NT2/D1 (cell line): Measurements from ENCODE around the gene KCNE2.

ENCODE experiments used
- DNase-seq: peaks from one replicate; pipeline ENCODE4 v3.0.0-alpha.2; 2011; ENCODE audit warnings: low read depth, low spot score
- H3K27me3 ChIP-seq: 2 replicates; pipeline ENCODE4 v1.6.0; 2011; ENCODE audit warnings: mild to moderate bottlenecking; ENCODE audit not compliant: insufficient read length, insufficient read depth
- H3K36me3 ChIP-seq: 2 replicates; pipeline ENCODE4 v1.6.1; 2011; ENCODE audit warnings: mild to moderate bottlenecking, low read length, mixed read lengths; ENCODE audit not compliant: insufficient read depth, insufficient read length
- H3K4me1 ChIP-seq: 2 replicates; pipeline ENCODE4 v1.5.1; 2011; ENCODE audit not compliant: insufficient read depth, insufficient read length
- H3K4me3 ChIP-seq: 2 replicates; pipeline ENCODE4 v1.5.1; 2011; ENCODE audit warnings: low read depth; ENCODE audit not compliant: insufficient read length
- H3K9ac ChIP-seq: 2 replicates; pipeline ENCODE4 v1.6.0; 2011; ENCODE audit warnings: low read depth; ENCODE audit not compliant: insufficient read length
- H3K9me3 ChIP-seq: 2 replicates; pipeline ENCODE4 v1.5.1; 2011; ENCODE audit warnings: mild to moderate bottlenecking, low read length; ENCODE audit not compliant: insufficient read depth
- SUZ12 ChIP-seq: IDR thresholded peaks from 2 replicates; pipeline ENCODE4 v1.6.1; 2011; ENCODE audit not compliant: insufficient read length, insufficient read depth; ENCODE audit errors: extremely low read depth
- YY1 ChIP-seq: IDR thresholded peaks from 2 replicates; pipeline ENCODE4 v1.6.1; 2011; ENCODE audit not compliant: insufficient read length, insufficient read depth
- ZNF274 ChIP-seq: IDR thresholded peaks from 2 replicates; pipeline ENCODE4 v1.6.1; 2011; ENCODE audit warnings: mild to moderate bottlenecking, low read depth, low read length

The KCNE2 gene, protein sequence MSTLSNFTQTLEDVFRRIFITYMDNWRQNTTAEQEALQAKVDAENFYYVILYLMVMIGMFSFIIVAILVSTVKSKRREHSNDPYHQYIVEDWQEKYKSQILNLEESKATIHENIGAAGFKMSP

DNA sequence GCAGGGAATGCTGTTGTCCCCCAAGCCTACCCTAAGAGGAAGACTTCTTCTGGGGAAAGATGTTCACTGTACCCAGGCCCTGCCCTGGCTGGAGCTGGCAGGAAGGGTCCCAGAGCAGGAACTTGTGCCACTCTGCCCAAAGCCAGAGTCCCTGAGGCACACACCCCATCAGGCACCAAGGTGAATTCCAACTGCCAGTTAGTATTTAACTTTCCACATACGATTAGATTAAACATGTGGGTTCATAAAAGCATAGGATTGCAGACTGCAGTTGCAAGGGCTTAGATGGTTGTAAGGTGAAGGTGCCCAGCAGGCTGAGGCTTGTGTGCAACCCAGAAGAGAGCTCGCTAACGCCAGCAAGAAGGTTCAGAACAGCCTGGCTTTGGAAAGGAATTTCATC, at the start of gene KCNE2:
TSS of gene KCNE2 (plus strand) at position 274 of the 400 bp plus-strand sequence. CDS start 6,473 bp downstream, outside the sequence.
- H3K4me3 ChIP-seq, result no peak within 1 kb of the TSS
- no peak within 1 kb of the TSS for H3K9ac ChIP-seq
- no peak for DNase-seq
- TF ChIP-seq YY1 (no peak), SUZ12 (no peak), ZNF274 (no peak)
- H3K36me3 ChIP-seq, result no peaks in the 10 kb centered on the region
- no peaks in the 10 kb centered on the region for H3K27me3 ChIP-seq
- H3K9me3 ChIP-seq, result 0 out of 2 replicates have a peak, but pooled peaks cover 3% of the 10 kb centered on the region
- no peaks in the 10 kb centered on the region for H3K4me1 ChIP-seq

DNA sequence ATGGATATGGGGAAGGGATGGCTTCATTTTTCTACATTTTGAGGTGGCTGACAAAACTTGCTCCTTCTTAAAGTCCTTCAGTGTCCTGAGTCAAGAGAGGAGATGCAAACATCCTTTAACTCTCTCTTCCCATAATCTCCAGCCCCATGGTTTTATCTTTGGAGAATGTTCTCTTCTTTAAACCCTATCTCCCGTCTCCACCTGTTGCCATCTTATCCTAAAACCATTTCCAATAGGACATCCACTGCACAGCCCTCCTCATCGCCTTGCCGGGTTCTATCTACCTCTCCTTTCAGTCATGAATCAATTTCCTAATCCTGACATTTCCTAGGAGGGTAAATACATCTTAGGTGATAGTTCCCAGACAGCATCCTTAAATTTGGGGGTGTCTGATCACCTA, 44.2 kb upstream of the KCNE2 start:
- no peak for DNase-seq
- no peak for TF ChIP-seq YY1
- TF ChIP-seq SUZ12, result no peak
- TF ChIP-seq ZNF274, result no peak
- H3K4me3 ChIP-seq, result no peak overlapping the region
- H3K9ac ChIP-seq, result no peak overlapping the region
- H3K36me3 ChIP-seq, result no peaks in the 10 kb centered on the region
- H3K27me3 ChIP-seq, result no peaks in the 10 kb centered on the region
- H3K9me3 ChIP-seq, result peaks cover 7% of the 10 kb centered on the region; the same call in 1 of the 2 replicates
- no peaks in the 10 kb centered on the region for H3K4me1 ChIP-seq

DNA sequence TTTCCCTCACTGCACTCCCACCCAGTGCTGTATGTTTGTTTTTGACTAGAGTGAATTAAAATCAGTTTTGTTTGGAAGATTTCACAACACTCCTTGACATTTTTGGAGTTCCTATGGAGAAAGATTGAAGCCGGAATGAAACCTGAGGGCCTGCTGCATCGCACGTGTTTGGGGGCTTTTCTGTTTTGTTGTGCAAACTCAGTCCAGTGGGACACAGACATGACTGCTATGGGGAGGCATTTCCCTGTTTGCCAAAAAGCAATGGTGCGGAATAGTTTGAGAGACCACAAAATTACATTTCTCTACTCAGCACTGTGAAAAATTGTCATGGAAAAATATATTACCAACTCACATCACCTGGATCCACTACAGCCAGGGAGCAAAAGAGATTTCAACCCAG, 43.8 kb upstream of the KCNE2 start:
- no peaks in the 10 kb centered on the region for H3K36me3 ChIP-seq
- no peaks in the 10 kb centered on the region for H3K27me3 ChIP-seq
- no peaks in the 10 kb centered on the region for H3K4me1 ChIP-seq
- no peak overlapping the region for H3K9ac ChIP-seq
- TF ChIP-seq YY1 (no peak), SUZ12 (no peak), ZNF274 (no peak)
- H3K9me3 ChIP-seq, result peaks cover 7% of the 10 kb centered on the region; the same call in 1 of the 2 replicates
- no peak for DNase-seq
- H3K4me3 ChIP-seq, result no peak overlapping the region

DNA sequence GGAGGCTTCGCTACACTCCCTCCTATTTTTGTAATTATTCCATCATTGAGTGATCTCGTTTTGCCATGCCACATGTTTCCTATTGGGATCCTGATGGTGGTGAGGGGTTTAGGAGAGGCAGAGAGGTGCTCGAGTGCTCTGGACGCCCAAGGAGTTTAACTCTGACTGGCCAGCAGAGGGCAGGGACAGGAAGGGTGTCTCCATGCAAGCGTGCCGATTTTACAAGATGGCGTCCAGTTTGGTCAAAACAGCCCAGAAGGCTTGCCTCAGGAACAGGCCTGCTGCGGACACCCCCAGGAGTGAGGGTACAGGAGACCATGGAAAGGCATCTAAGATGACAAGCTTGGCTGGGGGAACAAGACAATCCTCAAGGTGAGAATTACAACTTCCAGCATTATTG, 33.8 kb upstream of the KCNE2 start:
- peaks cover 3% of the 10 kb centered on the region for H3K4me1 ChIP-seq
- no peak for TF ChIP-seq SUZ12
- TF ChIP-seq ZNF274, result no peak
- TF ChIP-seq YY1, result no peak
- H3K36me3 ChIP-seq, result no peaks in the 10 kb centered on the region
- no peak overlapping the region for H3K4me3 ChIP-seq
- no peak for DNase-seq
- no peaks in the 10 kb centered on the region for H3K27me3 ChIP-seq
- H3K9ac ChIP-seq, result no peak overlapping the region
- peaks cover 11% of the 10 kb centered on the region; the same call in 1 of the 2 replicates for H3K9me3 ChIP-seq

DNA sequence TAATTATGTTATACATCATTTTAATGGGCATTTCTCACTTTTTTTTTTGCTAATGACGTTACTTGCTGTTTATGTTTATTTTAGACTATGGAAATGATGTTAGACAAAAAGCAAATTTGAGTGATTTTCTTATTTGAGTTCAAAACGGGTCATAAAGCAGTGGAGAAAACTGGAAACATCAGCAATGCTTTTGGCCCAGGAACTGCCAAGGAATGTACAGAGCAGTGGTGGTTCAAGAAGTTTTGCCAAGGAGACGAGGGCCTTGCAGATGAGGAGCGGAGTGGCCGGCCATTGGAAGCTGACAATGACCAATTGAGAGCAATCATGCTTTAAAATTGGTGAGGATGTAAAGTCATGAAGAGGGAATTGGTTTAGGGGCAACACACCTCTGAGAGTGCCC, 32.1 kb upstream of the KCNE2 start:
- TF ChIP-seq ZNF274 (no peak), YY1 (no peak), SUZ12 (no peak)
- no peak overlapping the region for H3K4me3 ChIP-seq

DNA sequence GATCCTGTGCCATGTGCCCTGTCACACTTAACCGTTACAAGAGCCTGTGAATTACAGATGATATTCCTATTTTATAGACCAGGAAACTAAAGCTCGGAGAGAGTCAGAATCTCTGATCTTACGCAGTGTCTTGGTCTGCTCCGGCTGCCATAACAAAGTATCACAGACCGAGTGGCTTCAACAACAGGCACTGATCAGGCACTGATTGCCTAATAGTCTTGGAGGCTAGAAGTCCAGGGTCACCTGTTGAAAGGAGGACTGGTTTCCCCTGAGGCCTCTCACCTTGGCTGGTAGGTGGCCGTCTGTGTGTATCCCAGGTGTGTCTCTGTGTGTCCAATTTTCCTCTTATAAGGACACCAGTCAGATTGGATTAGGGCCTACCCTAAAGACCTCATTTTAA, 31.5 kb upstream of the KCNE2 start:
- no peak for DNase-seq
- TF ChIP-seq YY1, result no peak
- TF ChIP-seq SUZ12, result no peak
- TF ChIP-seq ZNF274, result no peak
- Histone ChIP-seq H3K4me3 (no peak overlapping the region), H3K9ac (no peak overlapping the region), H3K4me1 (peaks cover 3% of the 10 kb centered on the region), H3K27me3 (no peaks in the 10 kb centered on the region), H3K36me3 (no peaks in the 10 kb centered on the region), H3K9me3 (peaks cover 11% of the 10 kb centered on the region; the same call in 1 of the 2 replicates)

More for the DNA sequence above, 32.1 kb upstream of the KCNE2 start:
- DNase-seq, result no peak
- H3K4me1 ChIP-seq, result peaks cover 3% of the 10 kb centered on the region
- H3K27me3 ChIP-seq, result no peaks in the 10 kb centered on the region
- H3K9me3 ChIP-seq, result peaks cover 11% of the 10 kb centered on the region; the same call in 1 of the 2 replicates
- H3K9ac ChIP-seq, result no peak overlapping the region
- H3K36me3 ChIP-seq, result no peaks in the 10 kb centered on the region

DNA sequence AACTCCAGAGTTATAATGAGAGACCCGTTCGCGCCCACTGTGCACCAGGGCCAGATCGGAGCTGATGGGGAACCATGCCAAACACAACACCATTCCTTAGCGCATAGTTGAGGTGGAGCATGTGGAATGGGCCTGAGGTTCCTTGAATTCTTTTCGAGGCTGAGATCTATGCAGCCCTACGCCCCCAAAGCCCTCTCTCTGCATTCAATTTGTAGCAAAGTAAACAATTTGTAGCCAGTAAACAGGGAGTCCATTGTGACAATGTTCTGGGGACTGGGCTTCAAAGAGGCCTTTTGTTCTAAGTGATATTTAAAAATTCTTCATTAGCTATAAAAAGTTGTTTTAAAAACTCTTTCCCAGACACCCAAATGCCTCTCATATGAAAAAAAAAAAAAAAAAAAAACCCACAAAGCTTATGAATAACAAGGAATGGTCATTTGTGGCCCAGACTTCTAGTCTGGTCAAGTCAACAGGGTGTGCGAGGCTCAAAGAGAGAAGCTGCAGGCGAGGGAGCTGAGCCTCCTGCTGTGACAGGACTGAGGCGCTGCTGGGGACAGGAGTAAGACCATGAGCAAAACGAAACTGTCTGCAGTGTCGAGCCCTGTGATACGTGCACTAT, 30.6 kb upstream of the KCNE2 start:
- H3K9me3 ChIP-seq, result peaks cover 11% of the 10 kb centered on the region; the same call in 1 of the 2 replicates
- no peak for DNase-seq
- no peak for TF ChIP-seq YY1
- no peak for TF ChIP-seq ZNF274
- TF ChIP-seq SUZ12, result no peak
- no peaks in the 10 kb centered on the region for H3K27me3 ChIP-seq
- no peaks in the 10 kb centered on the region for H3K36me3 ChIP-seq
- no peak overlapping the region for H3K9ac ChIP-seq
- peaks cover 3% of the 10 kb centered on the region for H3K4me1 ChIP-seq
- no peak overlapping the region for H3K4me3 ChIP-seq
